VCaP (cell line): ENCODE results near the gene TNFRSF21.

Experiments used
- H3K27ac ChIP-seq: fragments of 450-650 bp; 2 replicates; pipeline ENCODE4 v1.5.1; 2017
- TF ChIP-seq, protein P1 (sequence below): fragments of 450-650 bp; conservative IDR thresholded peaks from 2 replicates; pipeline ENCODE4 v1.5.1; 2017; ENCODE audit warnings: mild to moderate bottlenecking, moderate library complexity

The TNFRSF21 gene

DNA sequence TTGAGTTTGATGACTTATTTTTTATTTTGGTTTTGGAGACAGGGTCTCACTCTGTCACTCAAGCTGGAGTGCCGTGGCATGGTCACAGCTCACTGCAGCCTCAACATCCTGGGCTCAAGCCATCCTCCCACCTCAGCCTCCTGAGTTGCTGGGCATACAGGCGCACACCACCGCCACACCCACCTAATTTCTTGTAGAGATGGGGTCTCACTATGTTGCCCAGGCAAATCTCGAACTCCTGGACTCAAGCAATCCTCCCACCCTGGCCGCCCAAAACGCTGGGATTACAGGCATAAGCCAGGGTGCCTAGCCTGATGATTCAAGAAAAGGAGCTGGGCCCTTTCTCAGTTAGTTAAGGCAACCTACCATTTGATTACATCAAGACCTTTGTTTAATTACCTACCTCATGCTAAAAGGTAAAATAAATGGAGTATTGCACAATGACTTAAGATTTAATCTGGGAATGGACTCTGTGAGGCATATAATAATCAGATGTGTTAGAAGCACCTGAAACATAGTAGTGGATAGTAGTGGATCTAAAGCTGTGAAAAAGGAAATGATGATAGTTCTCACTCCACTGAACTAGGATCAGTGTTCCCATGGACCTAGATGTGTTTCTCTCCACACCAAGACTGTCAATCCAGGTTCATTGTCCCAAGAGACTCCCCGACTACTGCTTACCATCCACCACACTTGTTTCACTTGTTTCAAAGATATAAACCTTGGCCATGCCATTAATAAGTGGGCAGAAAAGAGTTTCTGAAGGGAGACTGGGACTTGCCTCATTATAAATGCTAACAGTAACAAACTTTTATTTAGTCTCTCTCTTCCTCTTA is 2.1 kb downstream of the TNFRSF21 start:
- peak overlapping the region; percentile 76; the same call in 1 of the 2 replicates for H3K27ac ChIP-seq

DNA sequence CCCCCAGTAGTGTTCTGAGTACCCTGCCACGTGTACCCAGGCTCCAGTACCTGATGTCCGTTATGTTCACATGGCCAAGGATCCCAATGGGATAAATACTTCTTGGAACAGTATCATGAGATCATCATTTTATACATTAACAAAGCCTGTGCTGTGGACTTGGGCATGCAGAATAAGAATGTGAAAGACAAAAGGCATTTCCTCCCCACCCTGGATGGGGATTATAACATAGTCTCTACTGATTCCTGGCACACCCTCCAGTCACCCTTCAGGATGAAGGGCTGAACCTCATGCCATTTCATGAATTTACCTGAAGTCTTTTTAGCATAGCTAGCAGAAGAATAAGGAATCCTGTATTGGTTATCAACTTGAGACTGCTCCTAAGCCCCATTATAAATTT is 2.8 kb downstream of the TNFRSF21 start:
- no peak overlapping the region for H3K27ac ChIP-seq
- TF ChIP-seq, protein P1, sequence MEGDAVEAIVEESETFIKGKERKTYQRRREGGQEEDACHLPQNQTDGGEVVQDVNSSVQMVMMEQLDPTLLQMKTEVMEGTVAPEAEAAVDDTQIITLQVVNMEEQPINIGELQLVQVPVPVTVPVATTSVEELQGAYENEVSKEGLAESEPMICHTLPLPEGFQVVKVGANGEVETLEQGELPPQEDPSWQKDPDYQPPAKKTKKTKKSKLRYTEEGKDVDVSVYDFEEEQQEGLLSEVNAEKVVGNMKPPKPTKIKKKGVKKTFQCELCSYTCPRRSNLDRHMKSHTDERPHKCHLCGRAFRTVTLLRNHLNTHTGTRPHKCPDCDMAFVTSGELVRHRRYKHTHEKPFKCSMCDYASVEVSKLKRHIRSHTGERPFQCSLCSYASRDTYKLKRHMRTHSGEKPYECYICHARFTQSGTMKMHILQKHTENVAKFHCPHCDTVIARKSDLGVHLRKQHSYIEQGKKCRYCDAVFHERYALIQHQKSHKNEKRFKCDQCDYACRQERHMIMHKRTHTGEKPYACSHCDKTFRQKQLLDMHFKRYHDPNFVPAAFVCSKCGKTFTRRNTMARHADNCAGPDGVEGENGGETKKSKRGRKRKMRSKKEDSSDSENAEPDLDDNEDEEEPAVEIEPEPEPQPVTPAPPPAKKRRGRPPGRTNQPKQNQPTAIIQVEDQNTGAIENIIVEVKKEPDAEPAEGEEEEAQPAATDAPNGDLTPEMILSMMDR, result no peak

More for the DNA sequence above, 2.1 kb downstream of the TNFRSF21 start:
- TF ChIP-seq, protein P1, result no peak

DNA sequence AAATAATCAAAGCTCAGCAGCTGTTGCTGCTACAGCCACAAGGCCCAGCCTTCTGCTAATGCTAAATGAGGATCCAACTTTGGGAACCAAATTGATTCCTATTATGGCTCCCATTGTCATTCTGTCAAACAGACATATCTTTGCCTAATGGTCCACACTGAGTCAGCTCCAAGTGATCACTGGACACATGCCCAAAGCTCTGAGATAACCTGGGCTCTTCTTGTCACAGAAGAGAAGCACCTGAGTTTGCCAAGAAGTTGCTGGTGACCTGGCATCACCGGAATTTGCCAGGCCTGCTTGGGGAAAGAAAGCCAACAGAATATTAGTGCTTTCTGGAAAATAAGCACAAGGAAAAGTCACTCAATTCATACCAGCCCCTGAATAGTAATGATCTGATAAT is 5.8 kb downstream of the TNFRSF21 start:
- peak overlapping the region; percentile 70 for H3K27ac ChIP-seq
- TF ChIP-seq, protein P1, result no peak

DNA sequence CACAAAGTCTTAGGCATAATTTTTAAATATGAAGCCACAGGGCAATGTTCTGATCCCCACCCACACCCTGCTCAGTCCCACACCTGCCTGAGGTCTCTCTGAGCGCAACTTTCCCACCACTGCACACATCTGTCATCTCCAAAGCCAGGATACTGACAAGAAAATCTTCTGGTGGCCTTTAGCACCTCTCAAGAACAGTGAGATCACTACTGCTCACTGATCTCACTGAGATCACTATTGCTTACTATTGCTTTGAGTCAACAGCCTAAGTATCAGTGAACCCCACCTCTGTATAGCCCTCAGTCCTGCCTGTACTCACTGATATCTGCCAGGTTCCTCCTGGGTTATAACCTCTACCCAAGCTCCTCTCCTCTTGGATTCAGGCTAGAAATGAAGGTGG is 6.4 kb downstream of the TNFRSF21 start:
- peak overlapping the region; percentile 70 for H3K27ac ChIP-seq
- TF ChIP-seq, protein P1, result no peak

DNA sequence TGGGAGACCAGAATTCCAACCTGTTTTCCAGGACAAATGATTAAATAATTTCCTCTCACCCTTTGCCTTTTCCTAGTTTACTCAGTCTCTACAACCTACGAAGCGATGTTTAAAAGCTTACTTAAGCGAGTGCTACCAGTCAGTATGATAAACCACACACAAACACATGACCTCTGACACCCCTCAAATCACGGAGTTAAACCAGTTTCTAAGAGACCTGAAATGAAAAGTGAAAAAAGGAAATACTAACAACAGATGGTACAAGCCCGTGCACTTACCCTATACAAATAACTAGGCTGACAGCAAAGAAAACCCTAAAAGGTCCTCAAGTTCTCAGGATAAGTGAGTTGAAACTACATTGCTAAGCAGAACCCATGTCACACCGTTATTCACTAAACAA is 7.7 kb downstream of the TNFRSF21 start:
- no peak overlapping the region for H3K27ac ChIP-seq
- TF ChIP-seq, protein P1, result no peak

DNA sequence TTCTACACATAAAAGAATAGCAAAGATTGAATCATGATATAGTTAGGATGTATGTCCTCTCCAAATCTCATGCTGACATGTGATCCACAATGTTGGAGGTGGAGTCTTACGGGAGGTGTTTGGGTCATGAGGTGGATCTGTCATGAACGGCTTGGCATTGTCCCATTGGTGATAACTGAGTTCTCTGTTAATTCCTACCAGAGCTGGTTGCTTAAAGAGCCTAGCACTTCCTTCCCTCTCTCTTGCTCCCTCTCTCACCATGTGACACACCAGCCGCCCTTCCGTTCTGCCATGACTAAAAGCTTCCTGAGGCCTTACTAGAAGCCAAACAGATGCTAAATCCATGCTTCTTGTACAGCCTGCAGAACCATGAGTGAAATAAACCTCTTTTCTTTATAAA is 8.3 kb downstream of the TNFRSF21 start:
- no peak overlapping the region for H3K27ac ChIP-seq
- TF ChIP-seq, protein P1, result no peak

DNA sequence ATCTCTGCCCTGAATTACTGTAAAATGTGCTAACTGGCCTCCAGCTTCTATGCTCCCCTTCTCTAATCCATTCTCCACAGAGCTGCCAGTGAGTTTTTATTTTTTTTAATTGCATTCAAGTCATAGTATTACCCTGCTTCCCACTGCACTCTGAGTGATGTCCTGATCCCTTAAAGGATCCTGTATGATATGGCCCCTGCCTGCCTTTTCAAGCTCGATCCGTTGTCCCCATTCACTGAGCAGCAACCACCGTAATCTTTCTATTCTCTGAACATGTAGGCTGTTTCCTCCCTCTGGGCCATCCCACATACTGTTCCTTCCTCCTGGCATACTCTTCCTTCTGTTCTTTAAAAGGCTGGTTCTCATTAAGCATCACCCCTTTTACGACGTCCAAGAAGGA is 9.3 kb downstream of the TNFRSF21 start:
- TF ChIP-seq, protein P1, result no peak
- no peak overlapping the region for H3K27ac ChIP-seq
